C4-2B (cell line): ENCODE data around the gene ZNRF3.
A peak's percentile ranks its signal among the peaks of the same experiment; 100 is the strongest.

ENCODE experiments used
- H3K27ac ChIP-seq: fragments of 450-650 bp; 2 replicates; pipeline ENCODE4 v1.5.1; 2017
- CTCF ChIP-seq: fragments of 450-650 bp; conservative IDR thresholded peaks from 2 replicates; pipeline ENCODE4 v1.5.1; 2017; ENCODE audit warnings: mild to moderate bottlenecking
- ZFX ChIP-seq: fragments of 450-650 bp; IDR thresholded peaks from 2 replicates; pipeline ENCODE4 v1.6.1; 2017

Gene ZNRF3

DNA sequence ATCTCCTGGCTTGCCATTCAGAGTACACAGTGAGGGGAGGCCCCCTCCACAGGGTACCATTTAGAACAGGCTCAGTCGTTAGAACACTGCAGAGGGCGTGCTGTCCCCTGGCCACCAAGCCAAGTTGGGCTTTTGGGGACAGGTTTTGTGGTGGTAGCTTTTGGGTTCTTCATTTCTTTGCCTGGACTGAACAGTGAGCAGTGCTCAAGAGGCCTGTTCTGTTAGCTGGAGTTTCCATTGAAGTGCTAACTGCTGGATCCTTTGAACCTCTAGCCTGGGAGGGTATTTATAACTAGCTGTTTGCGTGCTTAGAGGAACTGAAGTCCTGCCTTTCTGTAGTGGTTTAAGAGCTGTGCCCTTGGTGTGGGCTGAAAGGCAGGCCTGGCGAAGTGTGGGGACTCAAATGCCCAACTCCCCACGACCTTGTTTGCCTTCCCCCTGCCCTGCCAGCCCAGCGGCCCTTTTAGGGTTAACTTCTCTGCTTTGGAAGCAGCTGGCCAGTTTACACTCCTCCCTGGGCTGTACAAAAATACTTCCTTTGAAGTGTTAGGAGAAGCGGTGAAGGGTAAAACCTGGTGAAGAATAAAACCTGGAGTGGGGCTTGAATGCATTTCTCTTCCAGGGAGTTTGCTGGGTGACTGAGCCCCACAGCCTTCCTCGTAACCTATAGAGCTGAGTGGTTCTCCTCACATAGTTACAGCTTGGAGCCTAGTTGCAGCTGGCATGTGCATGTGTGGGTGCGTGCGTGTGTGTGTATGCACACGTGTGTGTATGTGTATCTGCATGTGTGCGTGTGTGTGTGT, 34.6 kb downstream of the ZNRF3 start:
- H3K27ac ChIP-seq: no peak overlapping the region
- no peak for TF ChIP-seq CTCF
- TF ChIP-seq ZFX: no peak

GRCh38 chr22:28918550-28919271, 35.3 kb downstream of the ZNRF3 start:
- TF ChIP-seq CTCF: no peak
- no peak for TF ChIP-seq ZFX
- no peak overlapping the region for H3K27ac ChIP-seq

GRCh38 chr22:28920757-28921584, 37.6 kb downstream of the ZNRF3 start:
- TF ChIP-seq ZFX (no peak), CTCF (no peak)
- H3K27ac ChIP-seq: no peak overlapping the region

- H3K27ac ChIP-seq: no peak overlapping the region
- no peak for TF ChIP-seq CTCF
- TF ChIP-seq ZFX: no peak
These were observed 38.2 kb downstream of the ZNRF3 start for GRCh38 chr22:28921585-28921879.

DNA sequence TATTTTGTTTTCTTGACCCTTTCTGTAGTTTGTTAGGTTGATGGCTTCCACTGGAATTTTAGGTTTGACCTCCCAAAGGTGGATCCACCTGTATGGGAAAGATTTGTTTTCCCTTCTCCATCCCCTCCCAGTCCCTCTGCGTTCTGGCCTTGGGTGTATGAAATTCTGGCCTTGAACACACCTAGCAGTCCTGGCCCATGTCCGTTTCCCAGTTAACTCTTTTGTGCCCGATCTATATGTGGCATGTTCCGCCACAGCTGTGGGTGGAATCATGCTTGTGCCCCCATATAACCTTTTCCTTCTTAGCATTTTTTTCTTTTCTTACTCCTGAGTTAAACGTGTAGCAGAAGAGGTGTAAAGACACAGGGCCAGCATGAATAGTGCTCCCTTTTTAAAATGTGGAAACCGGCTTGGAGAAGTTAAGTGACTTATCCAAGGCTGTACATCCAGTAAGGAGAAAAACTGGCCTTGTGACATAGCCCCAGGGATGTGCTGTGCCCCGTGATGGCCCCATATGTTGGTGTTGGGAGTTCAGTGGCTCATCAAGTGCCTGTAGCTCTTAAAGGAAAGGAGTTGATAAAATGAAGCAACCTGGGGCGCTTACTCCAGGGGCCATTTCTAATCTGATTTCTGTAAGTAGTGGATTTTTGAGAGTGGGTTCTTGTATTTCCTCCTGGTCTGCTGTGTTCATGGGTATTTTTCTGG, 39.3 kb downstream of the ZNRF3 start:
- TF ChIP-seq ZFX: no peak
- TF ChIP-seq CTCF: no peak
- H3K27ac ChIP-seq: no peak overlapping the region

GRCh38 chr22:28923826-28924732, 40.7 kb downstream of the ZNRF3 start:
- H3K27ac ChIP-seq: peak overlapping the region; percentile 0; the same call in 1 of the 2 replicates
- TF ChIP-seq ZFX: no peak
- no peak for TF ChIP-seq CTCF
